Head of caudate nucleus (tissue), 42 donors: ENCODE measurements around the gene OSBPL2.

Experiments used
- DNase-seq, 42 donors: peaks; one replicate each; pipeline versions ENCODE4 v3.0.0 to v3.0.0-alpha.2; 2020 to 2021; ENCODE audit warnings: mixed read lengths in 7 of 42
- intact Hi-C: fragments of 100-400 bp; cut with DNase I; formaldehyde crosslinking; loops from one replicate; pipeline ENCODE4 v1.15.0; 2022

Gene OSBPL2

DNA sequence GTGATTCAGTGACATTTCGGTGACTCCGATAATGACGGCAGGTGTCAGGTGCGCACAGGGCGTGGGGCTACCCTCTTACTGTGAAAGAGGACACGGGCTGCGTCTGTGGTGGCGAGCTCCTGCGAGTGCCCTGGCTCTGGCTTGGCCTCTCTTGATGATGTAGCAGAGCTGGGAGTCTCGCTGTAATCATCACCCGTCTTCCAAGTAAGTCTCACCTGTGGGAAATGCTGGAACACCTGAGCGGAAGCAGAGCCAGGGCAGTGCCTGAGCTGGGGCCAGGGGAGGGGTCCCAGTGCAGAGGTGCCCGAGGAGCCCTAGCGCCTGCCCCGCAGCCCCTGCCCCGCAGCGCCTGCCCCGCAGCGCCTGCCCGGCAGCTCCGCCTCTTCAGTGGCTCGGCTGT is 4.8 kb downstream of the OSBPL2 start:
- no peak for DNase-seq
- intact Hi-C loops = no loop called here

DNA sequence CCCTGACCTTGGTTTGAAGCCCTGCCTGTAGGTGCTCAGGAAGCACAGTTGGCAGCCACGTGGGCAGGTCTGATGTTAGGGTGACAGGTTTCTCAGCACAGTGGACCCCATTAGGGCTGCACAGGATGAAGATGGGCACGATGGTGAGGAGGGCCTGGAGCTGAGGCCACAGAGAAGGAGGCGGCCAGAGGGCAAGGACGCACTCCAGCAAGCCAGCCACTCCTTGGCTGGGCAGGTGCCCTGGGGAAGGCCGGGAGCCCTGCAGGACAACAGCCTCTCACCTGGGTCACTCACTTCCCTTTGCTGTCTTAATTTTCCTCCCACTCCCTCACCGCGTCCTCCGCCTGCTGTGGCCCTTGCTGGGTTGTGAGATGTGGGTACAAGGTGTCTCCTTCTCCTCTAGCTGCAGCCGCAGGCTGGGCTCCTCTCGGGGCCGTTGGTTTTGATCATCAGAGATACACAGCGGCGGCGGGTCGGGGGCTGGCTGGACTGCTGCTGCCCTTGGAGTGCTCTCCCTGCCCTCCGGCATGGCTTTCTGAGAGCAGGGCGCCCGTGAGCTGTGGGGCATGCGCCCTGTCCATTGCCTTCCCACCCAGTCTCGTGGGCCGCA is 5.7 kb downstream of the OSBPL2 start:
- intact Hi-C loops = no loop called here
- no peak for DNase-seq

DNA sequence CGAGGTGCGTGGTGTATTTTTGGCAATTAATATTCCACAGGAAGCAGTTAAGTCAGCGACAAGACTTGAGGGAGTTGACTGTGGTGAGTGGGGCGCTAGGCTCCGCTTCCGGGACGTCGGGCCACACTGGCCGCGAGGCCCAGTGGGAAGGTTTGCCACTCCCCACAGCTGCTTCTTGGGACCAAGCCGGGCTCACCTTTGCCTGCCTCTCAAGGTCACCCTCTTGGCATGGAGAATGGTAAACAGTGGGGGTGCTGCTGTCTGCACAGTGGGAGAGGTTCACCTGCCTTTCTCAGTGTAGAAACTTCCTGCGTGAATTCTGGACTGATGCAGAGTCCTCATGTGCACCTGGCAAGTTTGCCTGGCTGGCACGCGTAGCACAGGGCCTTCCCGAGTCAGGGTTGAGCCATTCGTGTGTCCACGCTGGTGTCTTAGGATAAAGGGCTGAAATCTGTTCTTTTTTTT is 6.4 kb downstream of the OSBPL2 start:
- intact Hi-C loops = no loop called here

DNA sequence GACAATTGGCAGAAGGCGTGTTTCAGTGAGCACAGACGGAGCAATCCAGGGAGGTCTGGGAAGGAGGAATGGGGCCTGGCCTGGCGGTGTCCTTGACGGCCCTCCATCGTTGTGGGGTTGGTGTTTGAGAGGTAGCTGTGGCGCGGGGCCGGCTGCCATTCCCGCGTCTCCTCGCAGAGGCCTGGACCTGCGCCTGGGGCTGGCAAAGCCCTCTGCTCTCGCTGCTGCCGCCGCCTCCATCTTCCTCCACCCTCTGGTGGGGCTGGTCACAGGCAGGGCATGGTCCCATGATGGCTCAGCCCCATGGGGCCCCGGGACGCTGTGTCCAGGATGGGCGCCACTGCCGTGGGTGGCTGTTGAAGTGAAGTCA is 7.6 kb downstream of the OSBPL2 start:
- intact Hi-C loops = no loop called here
- no peak for DNase-seq

More for the DNA sequence above, 6.4 kb downstream of the OSBPL2 start:
- DNase-seq = no peak

DNA sequence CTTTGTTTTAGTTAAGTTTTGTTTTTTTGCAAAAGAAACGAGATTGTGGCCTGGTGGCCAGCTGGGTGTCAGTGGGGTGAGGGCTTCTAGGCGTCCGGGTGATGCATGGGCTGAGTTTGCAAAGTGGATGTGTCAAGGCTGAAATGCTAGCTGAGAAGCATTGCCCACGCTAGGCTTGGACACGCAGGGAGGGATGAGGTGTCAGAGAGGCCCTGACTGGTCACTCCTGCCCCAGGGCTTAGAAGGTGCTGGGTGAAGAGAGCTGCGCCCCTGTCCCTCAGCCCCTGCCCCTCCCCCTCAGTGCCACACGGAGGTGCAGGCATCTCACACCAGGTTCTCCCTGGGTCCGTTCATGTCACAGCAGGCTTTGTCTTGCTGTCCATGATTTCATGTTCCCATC is 8.1 kb downstream of the OSBPL2 start:
- DNase-seq = no peak
- intact Hi-C loops = no loop called here

DNA sequence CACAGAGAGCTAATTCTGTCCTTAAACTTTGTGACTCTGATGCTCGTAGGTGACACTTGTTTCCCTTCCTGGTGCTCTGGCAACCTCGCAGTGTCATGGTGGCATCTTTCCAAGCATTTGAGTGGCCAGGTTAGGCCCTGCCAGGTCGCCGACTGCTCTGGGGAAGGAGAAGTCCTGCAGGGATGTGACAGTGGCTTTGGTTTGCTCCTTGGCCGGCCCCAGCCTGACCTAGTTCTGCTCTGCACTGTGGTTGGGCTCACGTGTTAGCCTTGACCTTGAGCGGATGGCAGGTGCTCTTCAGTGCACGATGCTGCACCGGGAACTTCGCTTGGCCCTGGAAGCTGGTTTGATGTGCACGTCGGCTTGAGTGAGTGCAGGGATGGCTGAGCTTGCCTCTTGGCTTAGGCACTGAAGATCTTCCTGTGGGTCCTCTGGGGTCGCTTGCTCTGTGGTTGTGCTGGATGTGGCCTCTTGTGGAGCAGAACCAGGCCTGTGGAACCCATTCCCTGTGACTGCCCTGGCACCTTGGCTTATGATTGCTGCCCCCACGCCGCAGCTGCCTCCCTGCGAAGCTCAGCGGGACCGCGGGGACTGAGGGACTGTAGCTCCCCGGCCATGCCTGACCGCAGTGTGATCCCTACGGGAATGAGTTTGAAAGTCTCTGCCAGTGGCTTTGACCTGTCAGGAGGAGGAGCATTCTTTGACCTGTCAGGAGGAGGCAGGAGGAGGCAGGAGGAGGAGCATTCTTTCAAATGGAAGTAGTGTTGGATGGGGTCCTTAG is 8.7 kb downstream of the OSBPL2 start:
- intact Hi-C loops = no loop called here
- no peak for DNase-seq

DNA sequence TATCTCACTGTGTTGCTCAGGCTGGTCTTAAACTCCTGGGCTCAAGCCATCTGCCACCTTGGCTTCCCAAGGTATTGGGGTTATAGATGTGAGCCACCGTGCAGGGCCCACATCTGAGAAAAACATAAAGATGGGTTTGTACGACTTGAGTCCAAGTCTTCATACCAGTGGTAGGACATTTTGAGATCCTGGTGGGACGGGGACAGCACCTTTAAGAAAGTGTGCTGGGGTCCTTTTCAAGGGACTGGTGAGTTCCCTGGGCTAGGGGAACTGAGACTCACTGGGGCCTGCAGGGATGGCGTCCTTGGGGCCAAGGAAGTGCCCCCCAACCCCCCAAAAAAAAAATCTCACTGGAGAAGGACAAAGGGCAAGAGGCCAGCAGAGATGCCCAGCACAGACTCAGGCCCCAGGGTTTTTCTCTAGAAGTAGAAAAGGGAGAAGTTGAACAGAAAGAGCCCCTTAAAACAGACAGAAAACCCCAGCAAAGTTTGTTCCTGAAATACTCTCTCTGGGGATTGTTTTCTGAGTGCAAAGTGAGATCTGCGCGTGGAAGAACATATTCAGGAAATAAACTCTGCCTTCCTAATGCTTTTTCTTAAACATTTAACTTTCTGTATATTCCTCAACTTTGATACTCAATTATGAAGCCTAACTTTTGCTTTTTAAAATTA is 10.7 kb downstream of the OSBPL2 start:
- no peak for DNase-seq
- intact Hi-C loops = no loop called here

DNA sequence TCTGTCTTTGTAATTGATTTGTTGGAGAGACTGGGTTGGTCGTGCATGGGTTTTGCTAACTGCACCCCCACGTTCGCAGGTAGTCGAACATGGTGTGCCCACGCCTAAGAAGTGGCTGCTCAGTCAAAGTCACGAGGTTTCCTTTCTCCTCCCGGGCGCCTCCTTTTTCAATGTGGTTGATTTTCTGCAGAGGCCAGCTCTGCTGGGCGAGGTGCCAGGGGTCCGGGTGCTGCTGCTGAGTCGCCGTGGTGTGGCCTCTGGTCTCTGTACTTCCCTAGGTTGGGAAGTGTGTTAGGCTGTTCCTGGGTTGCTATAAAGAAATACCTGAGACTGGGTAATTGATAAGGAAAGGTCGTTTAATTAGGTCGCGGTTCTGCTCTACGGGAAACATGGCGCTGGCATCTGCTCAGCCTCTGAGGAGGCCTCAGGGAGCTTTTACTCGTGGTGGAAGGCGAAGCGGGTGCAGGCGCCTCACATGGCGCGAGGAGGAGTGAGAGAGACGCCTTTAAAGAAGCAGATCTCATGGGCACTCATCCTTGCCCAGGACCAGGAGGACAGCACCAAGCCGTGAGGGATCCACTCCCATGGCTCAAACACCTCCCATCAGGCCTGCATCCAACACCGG is 14.1 kb downstream of the OSBPL2 start:
- intact Hi-C loops = no loop called here
- peak in 4 of 42 donors; percentile 12 to 55 (median 34) for DNase-seq

DNA sequence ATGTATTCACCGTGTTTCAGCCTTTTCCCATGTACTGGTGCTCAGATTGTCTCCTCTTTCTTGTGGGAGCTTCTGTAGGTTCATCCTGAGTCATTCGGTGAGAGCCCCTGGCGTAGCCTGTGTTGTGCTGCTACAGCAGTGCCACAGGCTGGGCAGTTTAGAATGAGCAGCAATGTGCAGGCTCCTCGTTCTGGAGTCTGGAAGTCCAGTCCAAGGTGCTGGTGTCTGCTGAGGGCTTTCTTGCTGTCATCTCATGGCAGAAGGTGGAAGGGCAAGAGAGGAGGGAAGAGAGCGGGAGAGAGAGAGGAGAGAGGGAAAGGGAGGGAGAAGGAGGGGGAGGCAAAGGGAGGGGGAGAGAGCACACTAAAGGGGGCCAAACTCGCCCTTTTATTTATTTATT is 15.1 kb downstream of the OSBPL2 start:
- intact Hi-C loops = no loop called here
- DNase-seq = no peak

DNA sequence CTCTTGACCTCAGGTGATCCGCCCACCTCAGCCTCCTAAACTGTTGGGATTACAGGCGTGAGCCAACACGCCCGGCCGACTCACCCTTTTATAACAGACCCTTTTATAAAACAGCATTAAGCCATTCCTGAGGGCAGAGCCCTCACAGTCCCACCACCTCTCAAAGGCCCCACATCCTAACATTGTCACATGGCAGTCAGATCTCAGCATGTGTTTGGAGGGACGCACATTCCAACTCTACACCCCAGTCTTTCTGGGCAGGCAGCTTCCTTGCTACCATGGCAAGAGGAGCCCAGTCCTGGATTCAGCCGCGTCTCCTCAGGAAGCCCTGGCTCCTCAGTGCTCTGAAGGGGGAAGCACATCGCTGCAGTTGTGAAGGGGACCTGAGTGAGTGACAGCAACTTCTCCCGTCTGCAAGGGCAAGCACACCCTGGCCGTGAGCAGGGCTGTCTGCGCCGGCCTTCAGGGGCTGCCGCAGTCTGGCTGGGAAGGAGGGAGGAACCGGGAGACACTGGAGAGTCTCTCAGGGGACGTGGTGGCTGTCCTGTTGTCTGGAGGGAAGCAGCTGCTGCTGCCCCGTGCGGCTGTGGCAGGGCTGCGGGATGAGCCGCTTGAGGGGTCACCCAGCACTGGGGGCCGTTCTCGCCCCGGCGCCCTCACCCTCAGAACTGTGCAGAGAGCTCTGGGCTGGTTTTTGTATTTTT is 15.9 kb downstream of the OSBPL2 start:
- intact Hi-C loops = no loop called here
- DNase-seq = no peak

DNA sequence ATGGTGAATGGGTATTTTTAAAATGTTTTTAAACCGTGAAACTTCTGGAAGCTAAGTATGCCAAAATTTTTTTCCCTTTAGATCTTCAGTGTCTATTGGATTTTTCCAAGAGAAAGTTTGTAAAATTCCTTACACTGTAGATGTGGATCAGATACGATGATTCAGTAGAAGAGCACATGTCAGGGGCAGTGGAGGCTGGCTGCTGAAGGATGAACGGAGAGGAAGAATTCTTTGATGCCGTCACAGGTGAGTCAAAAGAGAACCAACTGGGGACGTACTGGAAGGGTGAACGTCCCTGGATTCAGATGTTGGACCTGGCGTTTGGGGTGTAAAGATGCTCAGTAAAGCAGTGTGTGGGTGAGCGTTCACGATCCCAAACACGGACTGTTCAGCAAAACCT is 17.7 kb downstream of the OSBPL2 start:
- DNase-seq = peak in 14 of 42 donors; percentile 27 to 67 (median 54)
- intact Hi-C loops = no loop called here

DNA sequence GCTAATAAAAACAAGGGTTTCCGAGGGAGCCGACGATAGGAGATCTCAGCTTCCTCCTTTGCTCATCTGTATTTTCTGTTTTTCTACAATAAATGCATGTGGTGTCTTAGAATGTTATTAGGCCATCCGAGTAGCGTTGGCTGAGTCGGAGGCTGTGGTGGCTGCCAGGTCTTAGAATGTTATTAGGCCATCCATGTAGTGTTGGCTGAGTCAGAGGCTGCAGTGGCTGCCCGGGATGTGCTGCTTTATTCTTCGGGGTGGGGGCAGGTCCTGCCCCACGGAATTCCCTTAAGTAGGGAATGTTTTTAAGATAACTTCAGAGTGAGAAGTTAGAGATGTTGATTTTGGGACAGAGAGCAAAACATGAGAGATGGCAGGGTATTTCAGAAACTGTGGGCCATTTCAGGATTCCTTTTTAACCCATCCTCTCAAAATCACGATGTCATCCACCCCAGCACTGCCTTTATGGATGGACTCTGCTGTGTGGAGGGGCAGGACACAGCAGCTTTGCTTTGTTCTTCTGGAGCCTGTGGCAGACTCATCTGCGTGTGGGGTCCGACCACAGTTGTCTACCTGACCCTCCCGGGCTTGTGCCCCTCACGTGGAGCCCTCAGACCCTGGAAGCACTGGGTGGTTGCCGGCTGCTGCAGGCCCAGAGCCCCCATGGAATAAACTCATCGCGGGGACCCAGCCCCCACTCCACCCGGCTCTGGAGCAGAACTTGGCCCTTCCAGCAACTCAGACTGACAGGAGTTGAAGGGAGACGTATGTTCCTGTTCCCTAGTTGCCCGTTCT is 20.4 kb downstream of the OSBPL2 start:
- intact Hi-C loops = no loop called here
- DNase-seq = peak in 3 of 42 donors; percentile 51 to 68 (median 52)

DNA sequence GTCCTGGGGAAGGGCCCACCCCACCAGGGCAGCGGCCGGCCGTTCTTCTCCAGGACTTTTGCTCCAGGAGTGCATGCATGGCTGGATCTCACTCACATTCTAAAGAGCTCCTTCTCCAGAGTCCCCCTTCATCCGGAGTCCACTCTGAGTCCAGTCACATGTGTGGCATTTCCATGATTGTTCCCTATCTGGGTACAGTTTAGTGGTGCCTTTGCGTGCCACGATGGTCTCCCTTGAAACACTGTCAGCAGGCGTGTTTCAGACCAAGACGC is 20.9 kb downstream of the OSBPL2 start:
- intact Hi-C loops = no loop called here
- no peak for DNase-seq

DNA sequence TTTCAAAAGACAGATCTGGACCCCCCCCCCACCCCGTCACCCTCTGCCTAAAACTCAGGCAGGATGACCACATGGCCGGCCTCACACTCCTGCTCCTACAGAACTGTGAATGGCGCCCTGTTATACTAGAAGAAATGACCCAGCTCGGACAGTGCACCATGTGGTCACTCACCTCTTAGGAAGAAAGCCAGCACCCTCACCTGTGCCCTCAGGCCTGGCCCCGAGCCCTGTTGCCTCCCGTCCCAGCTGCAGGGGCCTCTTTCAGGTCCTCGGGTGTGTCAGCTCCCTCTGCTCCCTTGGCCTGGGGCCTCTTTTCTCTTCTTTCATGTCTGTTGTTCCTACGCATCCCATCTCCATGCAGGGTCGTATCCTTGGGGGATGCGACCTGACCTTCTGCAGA is 23.7 kb downstream of the OSBPL2 start:
- no peak for DNase-seq
- intact Hi-C loops = no loop called here

DNA sequence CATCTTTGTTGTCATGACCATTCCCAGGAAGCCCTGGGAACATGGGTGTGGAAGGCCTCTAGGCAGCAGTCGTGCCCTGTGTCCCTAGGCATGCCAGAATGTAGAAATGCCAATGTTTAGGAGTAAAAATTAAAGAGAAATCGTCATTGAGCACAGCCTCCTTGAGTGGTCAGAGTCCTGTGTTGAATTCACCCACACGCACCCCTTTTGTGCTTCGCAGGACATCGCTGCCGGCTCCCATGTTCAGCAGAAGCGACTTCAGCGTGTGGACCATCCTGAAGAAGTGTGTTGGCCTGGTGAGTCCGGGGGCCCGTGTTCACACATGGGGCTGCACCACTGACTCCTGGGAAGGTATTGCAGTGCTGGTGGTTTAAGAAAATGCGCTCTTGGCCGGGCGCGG is 25.1 kb downstream of the OSBPL2 start:
- intact Hi-C loops = no loop called here
- DNase-seq = no peak

DNA sequence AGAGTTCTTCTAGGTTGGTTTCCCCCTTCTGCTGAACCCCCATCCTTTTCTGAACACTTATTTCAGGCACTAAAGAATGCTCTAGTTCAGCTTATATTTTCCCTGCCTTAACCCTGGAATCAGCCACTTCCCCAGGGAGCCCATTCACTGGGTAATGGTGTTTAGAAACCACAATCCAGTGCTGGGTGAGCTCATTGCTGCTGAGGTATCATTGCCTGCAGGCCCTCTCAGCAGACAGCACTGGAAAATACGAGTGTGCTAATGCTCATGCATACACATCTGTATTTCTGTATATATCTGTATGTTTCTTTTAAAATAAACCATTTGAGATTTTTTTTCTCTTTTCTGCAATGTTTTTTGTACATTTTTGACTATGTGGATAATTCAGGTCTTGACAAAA is 27.0 kb downstream of the OSBPL2 start:
- intact Hi-C loops = no loop called here
- no peak for DNase-seq

DNA sequence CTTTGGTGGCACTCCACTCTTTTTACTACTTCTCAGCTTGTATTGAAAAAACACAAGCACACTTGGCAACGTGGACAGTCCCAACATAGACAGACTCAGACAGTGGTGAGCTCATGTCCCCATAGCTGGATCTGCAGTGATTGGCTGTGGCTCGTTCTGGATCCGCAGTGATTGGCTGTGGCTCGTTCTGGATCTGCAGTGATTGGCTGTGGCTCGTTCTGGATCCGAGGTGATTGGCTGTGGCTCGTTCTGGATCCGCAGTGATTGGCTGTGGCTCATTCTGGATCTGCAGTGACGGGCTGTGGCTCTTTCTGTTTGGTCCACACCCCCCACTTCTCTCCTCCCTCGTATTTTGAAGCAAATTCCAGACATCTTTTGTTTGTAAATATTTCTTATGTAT is 28.0 kb downstream of the OSBPL2 start:
- intact Hi-C loops = no loop called here
- DNase-seq = no peak

DNA sequence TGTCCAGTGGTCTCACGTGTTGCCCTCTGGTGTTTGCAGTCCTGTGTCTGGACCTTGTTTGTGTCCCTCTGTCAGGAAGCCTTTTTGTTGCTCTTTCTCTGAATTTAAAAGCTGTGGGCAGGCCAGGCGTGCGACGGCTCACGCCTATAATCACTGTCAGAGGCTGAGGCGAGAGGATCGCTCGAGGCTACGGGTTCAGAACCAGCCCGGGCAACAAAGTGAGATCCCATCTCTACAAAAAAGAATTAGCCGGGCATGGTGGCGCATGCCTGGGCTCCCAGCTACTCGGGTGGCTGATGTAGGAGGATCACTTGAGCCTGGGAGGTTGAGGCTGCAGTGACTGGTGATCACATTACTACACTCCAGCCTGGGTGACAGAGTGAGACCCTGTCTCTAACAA is 28.5 kb downstream of the OSBPL2 start:
- intact Hi-C loops = no loop called here
- no peak for DNase-seq

DNA sequence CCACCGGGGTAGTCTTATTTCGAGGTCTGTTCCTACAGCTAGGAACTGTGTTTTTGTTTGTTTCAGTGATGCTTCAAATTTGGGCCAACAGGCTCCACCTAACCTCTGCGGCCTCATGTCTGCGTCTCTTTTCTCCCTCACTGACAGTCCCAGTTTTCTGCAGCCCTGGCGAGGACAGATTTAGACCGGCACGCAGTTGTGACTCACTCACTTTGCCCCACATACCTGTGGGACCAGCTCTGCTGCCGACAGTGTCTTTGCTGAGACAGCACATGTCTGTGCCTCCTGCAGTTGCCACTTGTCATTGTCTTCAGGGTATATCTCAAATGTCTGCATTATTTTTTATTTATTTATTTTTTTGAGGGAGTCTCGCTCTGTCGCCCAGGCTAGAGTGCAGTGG is 29.2 kb downstream of the OSBPL2 start:
- peak; percentile 32 to 92 (median 66) for DNase-seq

More for the DNA sequence above, 29.2 kb downstream of the OSBPL2 start:
- intact Hi-C loops = no loop called here
